HL-60 (cell line): ENCODE data around the gene CXCL13.
"Not testable (repeated sequence)": the region's sequence is repeated elsewhere in the genome, so short reads cannot be mapped to it uniquely, and the experiment has no call there.

Experiments used
- DNase-seq, 2 experiments: peaks; one replicate each; pipeline ENCODE4 v3.0.0-alpha.2; 2010 to 2020; ENCODE audit warnings: low read depth in 1 of 2, low spot score in 1 of 2
- H3K27ac ChIP-seq: fragments of 250-450 bp; sonication (Bioruptor Pico); replicated peaks from 2 replicates; pipeline ENCODE4 v1.5.1; 2020; ENCODE audit warnings: mild to moderate bottlenecking, moderate library complexity
- H3K27me3 ChIP-seq: fragments of 250-450 bp; sonication (Bioruptor Pico); 2 replicates; pipeline ENCODE4 v1.5.1; 2021; ENCODE audit warnings: mild to moderate bottlenecking, moderate library complexity; ENCODE audit not compliant: insufficient read depth, poor library complexity, severe bottlenecking
- H3K4me3 ChIP-seq: replicated peaks from 2 replicates; pipeline ENCODE4 v1.5.1; 2011; ENCODE audit warnings: mild to moderate bottlenecking, control low read depth, low read length; ENCODE audit not compliant: insufficient read depth
- GABPA ChIP-seq: IDR thresholded peaks from 2 replicates; pipeline ENCODE4 v1.6.1; 2012; ENCODE audit warnings: low read depth
- POLR2AphosphoS5 ChIP-seq: IDR thresholded peaks from 2 replicates; pipeline ENCODE4 v1.6.1; 2012; ENCODE audit warnings: low read depth
- SPI1 ChIP-seq: IDR thresholded peaks from 2 replicates; pipeline ENCODE4 v1.6.1; 2012; ENCODE audit warnings: low read depth, mild to moderate bottlenecking, borderline replicate concordance
- long read RNA-seq: library from polyadenylated mRNA; unstranded; transcript quantifications from one replicate; pipeline ENCODE4 v2.0.0, GENCODE V29; 2020
- TF ChIP-seq, protein P1 (sequence below): IDR thresholded peaks from 2 replicates; pipeline ENCODE4 v1.6.1; 2012; ENCODE audit warnings: low read depth; ENCODE audit not compliant: insufficient replicate concordance
- TF ChIP-seq, protein P2 (sequence below): IDR thresholded peaks from one replicate; pipeline ENCODE4 v1.5.1; 2011; ENCODE audit warnings: low read length, control low read depth, inconsistent platforms; ENCODE audit not compliant: insufficient read depth

The CXCL13 gene, protein sequence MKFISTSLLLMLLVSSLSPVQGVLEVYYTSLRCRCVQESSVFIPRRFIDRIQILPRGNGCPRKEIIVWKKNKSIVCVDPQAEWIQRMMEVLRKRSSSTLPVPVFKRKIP
- long read RNA-seq: 0 reads

DNA sequence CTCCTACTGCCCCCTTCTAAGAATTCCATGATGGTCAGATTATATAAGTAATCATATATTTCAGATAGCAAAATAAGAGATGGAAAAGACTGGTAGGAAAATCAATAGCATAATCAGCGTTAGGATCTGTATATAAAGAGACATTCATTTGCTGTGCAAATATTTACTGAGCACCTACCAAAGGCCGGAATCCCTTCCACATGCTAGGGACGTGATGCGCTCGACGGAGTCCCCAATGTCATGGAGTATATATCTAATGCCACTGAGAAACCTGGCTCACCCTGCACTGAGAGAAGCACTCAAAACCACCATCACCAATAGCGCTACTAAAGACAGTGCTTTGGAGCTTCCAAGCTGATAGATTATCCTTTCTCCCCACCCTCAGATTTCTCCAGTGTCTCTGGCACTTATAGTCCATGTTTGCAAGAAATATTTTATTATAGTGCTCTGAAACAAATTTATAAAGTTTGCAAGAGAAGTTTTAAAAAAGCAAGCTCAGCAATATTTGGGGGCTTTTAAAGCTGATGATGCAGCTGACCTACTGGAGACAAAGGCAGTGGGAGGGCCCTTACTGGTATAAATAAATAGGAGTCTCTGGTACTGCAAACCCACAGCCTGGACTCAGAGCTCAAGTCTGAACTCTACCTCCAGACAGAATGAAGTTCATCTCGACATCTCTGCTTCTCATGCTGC lies at the start of gene CXCL13:
TSS of gene CXCL13 (plus strand) at position 611 of the 693 bp plus-strand sequence. CDS start at position 657, 46 bp downstream.
- no peak for TF ChIP-seq POLR2AphosphoS5
- TF ChIP-seq, protein P1, sequence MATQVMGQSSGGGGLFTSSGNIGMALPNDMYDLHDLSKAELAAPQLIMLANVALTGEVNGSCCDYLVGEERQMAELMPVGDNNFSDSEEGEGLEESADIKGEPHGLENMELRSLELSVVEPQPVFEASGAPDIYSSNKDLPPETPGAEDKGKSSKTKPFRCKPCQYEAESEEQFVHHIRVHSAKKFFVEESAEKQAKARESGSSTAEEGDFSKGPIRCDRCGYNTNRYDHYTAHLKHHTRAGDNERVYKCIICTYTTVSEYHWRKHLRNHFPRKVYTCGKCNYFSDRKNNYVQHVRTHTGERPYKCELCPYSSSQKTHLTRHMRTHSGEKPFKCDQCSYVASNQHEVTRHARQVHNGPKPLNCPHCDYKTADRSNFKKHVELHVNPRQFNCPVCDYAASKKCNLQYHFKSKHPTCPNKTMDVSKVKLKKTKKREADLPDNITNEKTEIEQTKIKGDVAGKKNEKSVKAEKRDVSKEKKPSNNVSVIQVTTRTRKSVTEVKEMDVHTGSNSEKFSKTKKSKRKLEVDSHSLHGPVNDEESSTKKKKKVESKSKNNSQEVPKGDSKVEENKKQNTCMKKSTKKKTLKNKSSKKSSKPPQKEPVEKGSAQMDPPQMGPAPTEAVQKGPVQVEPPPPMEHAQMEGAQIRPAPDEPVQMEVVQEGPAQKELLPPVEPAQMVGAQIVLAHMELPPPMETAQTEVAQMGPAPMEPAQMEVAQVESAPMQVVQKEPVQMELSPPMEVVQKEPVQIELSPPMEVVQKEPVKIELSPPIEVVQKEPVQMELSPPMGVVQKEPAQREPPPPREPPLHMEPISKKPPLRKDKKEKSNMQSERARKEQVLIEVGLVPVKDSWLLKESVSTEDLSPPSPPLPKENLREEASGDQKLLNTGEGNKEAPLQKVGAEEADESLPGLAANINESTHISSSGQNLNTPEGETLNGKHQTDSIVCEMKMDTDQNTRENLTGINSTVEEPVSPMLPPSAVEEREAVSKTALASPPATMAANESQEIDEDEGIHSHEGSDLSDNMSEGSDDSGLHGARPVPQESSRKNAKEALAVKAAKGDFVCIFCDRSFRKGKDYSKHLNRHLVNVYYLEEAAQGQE: no peak
- TF ChIP-seq SPI1: no peak
- TF ChIP-seq, protein P2, sequence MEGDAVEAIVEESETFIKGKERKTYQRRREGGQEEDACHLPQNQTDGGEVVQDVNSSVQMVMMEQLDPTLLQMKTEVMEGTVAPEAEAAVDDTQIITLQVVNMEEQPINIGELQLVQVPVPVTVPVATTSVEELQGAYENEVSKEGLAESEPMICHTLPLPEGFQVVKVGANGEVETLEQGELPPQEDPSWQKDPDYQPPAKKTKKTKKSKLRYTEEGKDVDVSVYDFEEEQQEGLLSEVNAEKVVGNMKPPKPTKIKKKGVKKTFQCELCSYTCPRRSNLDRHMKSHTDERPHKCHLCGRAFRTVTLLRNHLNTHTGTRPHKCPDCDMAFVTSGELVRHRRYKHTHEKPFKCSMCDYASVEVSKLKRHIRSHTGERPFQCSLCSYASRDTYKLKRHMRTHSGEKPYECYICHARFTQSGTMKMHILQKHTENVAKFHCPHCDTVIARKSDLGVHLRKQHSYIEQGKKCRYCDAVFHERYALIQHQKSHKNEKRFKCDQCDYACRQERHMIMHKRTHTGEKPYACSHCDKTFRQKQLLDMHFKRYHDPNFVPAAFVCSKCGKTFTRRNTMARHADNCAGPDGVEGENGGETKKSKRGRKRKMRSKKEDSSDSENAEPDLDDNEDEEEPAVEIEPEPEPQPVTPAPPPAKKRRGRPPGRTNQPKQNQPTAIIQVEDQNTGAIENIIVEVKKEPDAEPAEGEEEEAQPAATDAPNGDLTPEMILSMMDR: no peak
- TF ChIP-seq GABPA: no peak

DNA sequence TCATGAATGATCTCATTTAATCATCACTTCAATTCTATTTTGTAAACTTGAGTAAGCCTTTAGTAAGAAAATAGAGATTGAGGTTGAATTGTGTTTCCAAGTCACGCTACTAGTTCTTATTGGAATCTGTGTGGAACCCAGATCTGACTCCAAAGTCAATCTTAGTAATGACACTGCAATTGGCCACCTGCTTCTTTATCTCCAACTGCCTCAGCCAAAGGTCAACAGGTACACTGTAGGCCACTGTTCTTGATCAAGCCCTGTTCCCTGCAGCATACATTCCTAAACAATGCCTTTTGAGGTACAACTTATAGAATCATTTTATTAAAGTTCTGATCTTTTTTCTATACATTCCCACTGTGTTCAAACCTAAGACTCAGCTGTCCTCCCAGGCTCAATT lies 45.5 kb upstream of the CXCL13 start:
- Histone ChIP-seq H3K27me3 (no peaks in the 10 kb centered on the region), H3K27ac (no peak overlapping the region), H3K4me3 (no peak overlapping the region)
- DNase-seq: no peak
- TF ChIP-seq, protein P1: no peak
- TF ChIP-seq GABPA: no peak
- TF ChIP-seq, protein P2: no peak
- no peak for TF ChIP-seq POLR2AphosphoS5
- TF ChIP-seq SPI1: no peak

More for the DNA sequence above, at the start of gene CXCL13:
- DNase-seq: no peak
- no peak within 1 kb of the TSS for H3K4me3 ChIP-seq
- H3K27ac ChIP-seq: no peak within 1 kb of the TSS
- peaks cover 2% of the 10 kb centered on the region for H3K27me3 ChIP-seq

DNA sequence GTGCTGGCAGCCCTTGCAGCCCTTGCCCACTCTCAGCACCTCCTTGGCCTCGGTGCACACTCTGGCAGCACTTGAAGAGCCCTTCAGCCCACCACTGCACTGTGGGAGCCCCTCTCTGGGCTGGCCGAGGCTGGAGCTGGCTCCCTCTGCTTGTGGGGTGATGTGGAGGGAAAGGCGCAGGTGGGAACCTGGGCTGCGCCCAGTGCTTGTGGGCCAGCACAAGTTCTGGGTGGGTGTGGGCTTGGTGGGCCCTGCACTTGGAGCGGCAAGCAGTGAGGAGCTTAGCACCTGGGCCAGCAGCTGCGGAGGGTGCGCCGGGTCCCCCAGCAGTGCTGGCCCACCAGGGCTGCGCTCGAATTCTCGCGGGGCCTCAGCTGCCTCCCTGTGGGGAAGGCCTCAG lies 43.9 kb upstream of the CXCL13 start:
- not testable (repeated sequence) for H3K27me3 ChIP-seq, H3K4me3 ChIP-seq, DNase-seq, H3K27ac ChIP-seq

DNA sequence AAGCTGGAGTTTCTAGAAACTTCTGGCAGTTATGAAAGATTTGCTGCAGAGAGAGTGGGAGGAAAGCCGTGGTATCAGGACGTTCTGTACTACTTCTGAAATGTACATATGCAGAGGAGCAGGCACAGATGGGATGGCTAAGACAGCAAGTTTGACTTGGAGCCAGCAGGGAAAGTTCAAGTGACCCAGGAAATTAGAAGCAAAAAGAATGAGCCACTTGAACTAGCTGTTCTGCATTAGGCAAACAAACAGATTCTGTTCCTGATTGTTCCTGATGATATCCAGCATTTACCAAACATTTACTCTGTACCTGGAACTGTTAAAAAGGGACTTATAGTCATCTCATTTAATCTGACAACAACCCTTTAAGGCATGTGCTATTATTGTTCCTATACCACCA lies 41.4 kb upstream of the CXCL13 start:
- DNase-seq: no peak
- H3K27me3 ChIP-seq: no peaks in the 10 kb centered on the region
- H3K4me3 ChIP-seq: no peak overlapping the region
- TF ChIP-seq POLR2AphosphoS5 (no peak), SPI1 (no peak), GABPA (no peak)
- TF ChIP-seq, protein P1: no peak
- TF ChIP-seq, protein P2: no peak
- no peak overlapping the region for H3K27ac ChIP-seq
